NCI-H510A (cell line): ENCODE measurements around the gene DCC.

ENCODE experiments used
- DNase-seq: peaks from one replicate; lab custom pipeline; 2025; lab: John Stamatoyannopoulos, UW

Gene DCC

DNA sequence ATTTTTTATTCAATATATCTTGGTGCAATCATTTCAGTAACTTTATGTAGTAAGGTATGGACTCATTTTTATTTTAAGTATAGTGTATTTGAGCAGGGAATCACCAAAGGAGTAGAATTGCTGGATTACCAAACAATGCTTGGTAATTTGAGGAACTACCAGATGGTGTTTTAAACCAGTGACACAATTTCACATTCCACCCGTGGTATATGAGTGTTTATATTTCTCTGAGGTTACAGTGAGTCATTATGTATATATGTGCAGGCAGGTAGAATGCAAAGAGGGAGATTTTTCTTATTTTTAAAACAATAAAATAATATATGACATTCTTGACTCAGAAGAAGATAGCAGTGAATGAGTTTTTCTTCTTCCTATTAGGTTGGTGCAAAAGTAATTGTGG is 596.9 kb downstream of the DCC start:
- no peak for DNase-seq

DNA sequence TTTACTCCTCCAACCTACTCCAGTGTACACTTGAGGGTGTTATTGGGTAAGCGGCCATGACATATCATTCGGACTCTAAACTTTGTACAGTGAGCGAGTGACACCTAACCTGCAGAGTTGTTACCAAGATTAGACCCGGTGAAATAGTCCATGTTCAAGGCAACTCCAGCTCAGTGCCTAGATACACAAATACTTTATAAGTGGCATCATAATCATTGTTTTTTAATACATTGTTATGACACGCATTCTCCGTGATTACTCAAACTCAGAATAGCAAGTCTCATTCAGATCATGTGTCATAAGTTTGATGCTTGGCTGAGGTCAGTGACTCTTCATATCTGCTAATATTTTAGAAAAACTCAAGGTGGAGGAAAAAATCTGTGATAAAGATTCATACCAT is 597.8 kb downstream of the DCC start:
- DNase-seq = no peak

DNA sequence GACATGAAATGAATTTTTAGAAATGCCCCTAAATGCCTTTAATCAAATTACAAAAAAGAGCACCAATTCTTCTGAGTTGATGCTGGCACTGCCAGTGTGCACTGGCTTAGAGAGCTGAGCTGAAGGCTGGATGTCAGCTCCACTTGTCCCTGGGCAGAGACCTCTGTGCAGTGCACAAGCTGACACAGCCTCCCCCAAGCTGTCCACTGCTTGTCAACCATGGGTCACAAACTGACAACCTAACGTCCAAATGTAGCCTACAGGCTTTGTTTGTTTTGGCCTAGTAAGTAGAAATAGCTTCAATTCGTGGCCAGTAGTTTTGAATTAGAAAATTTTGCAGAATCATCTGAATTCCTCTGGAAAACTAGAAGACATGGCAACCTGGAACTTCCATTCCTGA is 605.6 kb downstream of the DCC start:
- DNase-seq = no peak

DNA sequence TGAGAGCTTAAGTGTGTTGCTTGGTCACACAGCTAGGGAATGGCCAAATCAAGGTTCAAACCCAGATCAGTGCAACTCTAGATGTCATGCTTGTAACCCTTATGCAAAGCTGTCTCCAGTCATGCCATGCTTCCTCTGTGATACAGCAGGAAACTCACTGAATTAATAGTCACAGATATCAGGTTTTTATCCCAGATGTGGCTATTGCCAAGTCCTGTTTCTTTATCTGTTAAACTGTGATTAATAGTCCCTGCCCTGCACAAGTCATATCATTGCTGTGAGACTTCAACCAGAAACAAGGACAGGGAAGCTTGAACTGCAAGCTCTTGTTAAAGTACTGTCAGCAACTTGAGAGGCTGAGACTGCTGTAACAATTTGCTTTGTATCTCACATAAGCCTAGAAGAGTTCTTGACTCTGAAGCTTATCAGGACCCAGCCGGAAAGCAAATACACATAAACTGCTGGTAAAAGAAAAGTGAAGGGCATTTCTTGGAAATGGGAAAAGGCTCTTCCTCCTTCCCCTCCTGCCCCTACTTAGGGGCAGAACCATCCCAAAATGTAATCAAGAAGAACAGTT is 609.0 kb downstream of the DCC start:
- DNase-seq = no peak

DNA sequence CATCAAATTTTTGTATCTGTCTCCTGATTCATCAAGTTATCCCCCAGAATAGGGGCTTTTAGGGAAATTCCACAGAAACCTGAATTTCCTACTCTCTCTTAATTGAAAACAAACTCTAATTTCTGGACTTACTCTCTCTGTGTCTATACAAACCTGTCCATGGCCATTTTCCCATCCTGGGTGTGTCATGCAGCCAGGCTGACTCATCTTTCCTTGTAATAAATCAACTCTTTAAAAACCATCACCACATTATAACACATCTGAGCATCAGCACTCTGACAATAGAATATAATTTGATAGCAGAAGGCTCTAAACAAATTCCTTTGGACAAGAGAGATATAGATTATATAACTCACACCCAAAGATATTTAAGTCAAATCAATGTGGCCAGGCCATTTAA is 610.2 kb downstream of the DCC start:
- no peak for DNase-seq

DNA sequence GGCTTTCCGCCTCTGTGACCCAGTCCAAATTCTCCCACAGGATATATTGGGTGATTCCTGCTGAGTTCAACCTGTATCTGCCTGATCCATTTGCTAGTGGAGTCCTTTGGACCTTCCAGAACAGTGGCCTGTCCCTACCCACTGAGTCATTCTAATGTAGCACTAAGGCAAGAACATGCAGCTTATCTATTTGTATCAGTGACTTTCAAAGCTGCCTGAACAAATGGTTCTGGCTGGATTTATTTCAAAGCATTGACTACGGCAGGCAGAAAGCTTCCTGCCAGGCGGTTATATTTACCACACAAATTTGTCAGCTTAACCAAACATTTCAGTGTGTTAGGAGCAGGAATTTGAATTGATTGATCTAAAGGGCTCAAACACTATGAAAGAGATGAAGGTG is 613.4 kb downstream of the DCC start:
- DNase-seq = no peak

DNA sequence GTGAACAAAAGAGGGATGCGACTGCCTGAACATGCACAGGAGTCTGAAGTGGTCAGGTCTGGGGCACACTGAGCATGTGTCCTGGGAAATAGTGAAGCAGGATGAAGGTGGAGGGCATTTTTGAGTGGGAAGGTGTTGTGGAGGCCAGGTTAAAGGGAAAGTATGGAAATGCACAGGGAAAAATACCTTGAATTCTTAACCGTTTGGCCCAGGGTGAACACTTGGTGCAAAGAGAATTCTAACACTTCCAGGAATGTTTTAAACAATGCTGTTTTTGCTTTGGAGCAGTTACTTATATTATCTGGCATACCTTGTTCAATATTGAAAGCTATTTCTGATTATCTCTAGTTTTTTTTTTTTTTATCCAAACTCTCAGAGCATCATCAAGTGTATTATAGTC is 623.5 kb downstream of the DCC start:
- no peak for DNase-seq

DNA sequence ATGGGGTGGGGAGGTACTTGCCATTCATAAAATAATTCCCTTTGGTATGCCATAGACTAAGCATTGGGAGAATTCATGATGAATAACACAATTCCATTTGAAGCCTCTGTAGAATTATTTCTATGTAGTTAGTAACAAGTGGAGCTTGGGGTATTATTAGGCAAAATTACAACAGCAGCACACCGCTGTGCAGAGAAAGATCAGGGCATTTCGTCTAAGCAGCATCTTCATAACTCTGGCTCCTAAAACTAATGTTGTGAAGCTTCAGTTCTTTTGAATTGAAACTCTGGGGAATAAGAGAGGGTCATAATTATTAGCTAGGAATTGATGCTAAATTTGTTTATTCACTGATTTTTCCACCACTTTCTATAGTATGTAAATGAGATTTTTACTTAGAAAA is 630.7 kb downstream of the DCC start:
- no peak for DNase-seq

DNA sequence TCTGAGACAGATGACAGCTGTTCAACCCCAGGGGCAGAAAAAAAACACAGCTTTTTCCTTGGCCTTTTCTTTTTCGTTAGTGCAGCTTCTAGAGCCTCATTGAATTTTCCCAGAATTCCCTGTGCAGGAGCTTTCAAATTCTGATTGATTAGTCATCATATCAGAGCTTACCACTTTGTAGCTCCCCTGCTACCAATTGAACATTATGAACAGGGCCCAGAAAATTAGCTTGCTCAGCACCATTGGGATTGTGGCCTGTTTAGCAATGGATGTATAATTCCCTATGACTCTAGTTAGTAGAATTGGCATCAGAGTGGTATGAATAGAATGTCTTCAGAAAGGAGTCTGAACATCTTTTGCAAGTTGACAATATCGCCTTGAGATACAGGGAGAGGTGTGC is 631.1 kb downstream of the DCC start:
- DNase-seq = no peak

DNA sequence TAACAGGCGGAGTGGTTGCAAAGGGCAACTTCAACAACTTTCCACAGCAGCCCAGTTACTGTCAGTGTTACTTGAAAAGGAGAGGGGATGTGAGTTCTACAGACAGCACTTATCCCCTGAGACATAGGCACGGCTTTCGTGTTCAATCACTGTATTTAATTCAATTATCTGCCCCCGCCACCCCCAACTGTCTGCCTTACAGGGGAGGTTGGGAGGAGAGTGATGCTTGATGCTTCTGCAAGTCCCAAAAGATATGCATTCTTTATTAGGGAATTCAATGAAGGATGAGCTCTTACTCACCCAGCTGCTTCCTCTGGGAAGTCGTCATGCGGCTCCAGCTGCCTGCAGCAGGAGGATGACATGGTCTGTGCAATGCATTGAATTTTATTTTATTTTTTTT is 639.9 kb downstream of the DCC start:
- no peak for DNase-seq

DNA sequence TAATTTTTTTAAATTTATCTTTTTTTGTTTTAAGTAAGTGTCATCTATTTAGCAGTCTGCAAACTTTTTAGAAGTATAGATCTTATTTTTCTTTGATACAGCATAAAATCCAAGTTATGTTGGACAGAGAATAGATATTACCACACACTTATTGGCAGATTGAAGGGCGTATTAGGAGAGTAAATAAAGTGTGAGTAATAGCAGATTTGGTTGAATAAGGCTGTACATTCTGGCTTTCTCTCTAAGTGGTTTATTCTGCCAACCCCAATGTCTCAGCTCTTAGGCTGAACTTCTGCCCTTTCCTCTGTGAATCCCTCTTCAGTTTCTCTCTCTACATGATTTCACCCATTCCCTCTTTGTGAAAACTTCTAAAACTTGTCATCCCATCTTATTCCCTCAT is 651.2 kb downstream of the DCC start:
- DNase-seq = no peak

DNA sequence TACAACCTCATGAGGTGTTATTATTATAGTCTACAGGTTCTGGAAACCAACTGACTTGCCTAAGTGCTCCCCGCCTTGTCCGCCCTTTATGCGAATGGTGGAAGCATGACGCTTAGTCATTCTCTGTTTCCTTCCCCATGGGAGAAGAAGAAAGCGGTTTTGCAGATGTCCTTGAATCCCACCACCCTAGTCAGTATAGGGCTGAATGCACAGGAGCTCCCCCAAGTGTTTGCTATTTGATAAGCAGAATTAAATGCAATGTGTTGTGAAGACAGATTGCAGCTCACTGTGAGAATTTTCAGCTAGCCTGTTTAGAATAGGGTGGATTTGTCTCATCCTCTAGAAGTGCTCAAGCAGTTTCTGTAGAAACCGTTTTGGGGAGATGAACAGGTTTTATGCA is 652.0 kb downstream of the DCC start:
- no peak for DNase-seq

DNA sequence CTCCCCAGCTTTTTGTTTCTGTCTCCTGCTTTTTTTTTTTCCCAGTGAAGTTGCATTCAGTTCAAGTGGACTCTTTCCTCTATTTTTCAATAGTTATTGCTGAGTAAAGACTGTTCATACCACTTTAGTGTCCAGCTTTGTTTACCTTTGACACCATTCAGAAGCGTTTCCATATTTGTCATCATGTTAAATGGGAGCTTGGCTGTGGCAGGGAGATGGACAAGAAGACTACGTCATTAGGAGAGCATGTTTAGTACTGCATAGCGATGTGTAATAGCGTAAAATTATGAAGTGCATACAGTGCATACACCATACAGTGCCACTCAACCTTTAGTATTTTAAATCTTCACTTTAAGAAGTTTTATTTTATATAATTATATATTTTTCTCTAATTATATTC is 655.9 kb downstream of the DCC start:
- peak; percentile 67 for DNase-seq

DNA sequence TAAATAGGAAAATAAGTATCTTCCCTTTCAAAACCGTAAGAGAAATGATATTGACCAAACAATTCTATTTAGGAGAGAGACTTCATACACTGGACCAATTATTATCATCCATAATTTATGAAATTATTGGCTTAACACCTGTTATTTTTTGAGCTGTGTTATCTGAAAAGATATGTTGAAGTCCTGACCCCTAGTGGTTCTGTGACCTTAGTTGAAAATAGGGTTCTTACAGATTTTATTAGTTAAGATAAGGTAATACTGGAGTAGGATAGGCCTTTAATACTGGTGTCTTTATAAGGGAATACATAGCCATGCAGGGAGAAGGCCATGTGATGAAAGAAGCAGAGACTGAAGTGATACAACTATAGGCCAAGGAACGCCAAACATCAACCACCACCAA is 659.6 kb downstream of the DCC start:
- no peak for DNase-seq

DNA sequence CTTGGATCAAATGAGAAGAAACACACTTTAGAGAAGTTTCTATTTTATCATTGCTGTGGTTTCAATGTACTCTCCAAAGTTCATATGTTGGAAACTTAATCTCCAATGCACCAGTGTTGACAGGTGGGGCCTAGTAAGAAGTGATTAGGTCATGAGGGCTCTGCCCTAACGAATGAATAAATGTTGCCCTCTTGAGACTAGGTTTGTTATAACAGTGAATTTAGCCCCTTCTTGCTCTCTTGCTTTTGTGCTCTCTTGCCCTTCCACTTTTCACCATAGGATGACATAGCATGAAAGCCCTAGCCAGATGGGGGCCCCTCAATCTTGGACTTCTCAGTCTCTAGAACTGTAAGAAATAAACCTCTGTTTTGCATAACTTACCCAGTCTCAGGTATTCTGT is 664.8 kb downstream of the DCC start:
- no peak for DNase-seq

DNA sequence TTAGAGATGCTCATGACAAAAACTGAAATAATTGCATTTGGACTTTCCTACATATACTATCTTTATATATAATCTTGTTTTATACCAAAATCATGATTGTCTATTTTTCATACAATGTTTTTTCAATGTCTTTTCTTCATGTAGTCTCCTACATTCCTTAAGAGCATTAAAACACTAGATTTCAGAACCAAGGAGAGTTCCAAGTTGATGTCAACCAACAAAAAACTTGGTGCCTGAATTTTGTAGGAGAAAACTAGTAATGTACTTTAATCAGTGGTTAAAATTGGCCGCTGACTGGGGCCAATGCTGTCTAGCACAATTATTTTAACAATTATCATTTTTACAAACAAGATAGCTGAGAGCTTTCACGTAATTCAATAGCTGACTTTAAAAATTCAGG is 678.8 kb downstream of the DCC start:
- no peak for DNase-seq

DNA sequence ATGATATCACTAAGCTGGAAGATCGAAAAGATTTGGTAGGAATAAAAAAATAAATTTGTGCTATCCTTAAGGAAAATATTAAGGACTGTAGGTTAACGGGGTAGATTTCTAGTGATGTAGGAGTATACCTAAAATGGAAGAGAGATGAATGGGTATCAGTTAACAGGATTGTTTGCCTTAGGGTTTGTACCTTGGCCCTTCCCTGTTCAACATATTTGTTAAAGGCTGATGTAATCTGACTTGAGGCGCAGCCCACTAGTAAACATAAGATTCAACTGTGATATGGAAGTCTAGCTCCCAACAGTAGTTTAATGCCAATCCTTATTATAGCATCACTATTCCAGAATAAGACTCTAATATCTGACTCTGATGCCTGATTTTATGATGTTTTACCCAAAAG is 685.2 kb downstream of the DCC start:
- no peak for DNase-seq

DNA sequence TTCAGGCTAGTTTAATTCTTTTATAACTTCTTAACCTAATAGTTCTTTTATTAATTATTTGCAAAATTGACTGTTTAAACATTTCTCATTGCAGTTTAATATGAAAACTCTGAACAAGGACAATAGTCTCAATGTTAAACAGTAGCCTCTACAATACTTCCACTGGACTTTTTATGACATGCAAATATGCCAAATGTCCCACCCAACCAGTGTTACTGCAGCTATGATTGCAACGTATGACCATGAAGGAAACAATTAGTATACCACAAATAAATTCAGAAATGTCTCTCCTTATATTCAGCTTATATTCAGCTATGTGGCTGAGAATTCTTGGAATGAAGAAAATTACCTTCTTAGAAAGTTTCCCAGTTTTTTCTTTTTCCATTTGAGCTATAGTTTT is 688.6 kb downstream of the DCC start:
- no peak for DNase-seq

DNA sequence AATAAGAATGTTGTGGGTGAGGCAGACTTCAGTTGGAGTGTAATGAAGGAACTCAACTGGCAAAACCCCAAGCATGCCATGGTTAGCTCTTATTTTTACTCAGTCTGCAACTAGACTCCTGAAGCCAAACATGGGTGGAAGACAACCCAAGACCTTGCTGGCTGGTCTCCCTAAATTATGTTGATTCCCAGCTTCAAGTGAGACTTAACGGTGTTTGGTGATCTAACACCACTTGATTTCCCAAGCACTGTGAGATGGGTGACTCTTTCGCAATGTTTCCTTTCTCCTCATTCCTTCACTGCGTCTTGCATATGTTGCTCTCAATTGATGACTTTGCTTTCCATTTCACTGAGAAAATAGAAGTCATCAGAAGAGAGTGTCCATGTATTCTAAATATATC is 693.1 kb downstream of the DCC start:
- no peak for DNase-seq

DNA sequence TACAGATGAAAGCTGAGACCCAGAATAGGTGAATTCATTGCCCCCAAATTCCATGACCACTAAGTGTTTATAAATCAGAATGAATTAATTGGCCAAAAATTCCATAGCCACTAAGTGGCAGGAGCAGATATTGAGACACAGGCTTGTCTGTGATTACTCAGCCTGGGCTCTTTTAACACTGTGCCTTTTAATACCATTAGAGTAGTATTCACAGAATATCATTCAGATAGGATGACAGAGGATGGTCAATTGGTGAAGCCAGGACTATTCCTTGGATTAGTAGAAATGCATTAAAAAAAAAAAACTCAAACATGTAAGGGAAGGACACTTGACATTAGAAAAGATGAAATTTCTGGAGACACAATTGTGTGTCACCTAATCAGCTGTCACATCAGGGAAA is 698.6 kb downstream of the DCC start:
- DNase-seq = no peak

DNA sequence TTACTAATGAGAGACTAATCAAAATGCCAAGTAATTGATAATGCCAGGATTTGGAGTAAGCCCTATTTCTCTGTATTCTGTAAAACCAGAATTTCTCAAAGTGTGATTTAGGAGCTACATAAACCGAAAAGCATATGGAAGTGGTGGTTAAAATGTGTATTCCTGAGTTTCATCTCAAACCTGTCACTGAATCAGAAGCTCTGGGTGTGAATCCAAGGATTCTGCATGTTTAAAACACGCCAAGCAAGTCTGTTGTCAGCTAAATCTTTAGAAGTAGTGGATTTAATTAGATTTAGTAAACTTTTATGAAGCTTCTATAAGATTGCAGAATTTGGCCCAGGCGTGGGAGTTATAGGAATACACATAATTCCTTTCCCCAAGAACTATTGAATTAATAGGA is 700.3 kb downstream of the DCC start:
- DNase-seq = no peak

DNA sequence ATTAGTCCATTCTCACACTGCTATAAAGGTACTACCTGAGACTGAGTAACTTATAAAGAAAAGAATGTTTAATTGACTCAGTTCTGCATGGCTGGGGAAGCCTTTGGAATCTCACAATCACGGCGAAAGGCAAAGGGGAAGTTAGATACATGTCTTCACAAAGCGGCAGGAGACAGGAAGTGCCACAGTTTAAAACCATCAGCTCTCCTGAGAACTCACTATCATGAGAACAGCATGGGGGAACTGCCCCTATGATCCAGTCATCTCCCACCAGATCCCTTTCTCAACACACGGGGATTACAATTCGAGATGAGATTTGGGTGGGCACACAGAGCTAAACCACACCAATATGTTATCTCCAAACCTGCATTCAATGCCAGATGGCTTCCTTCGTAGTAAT is 716.1 kb downstream of the DCC start:
- no peak for DNase-seq

DNA sequence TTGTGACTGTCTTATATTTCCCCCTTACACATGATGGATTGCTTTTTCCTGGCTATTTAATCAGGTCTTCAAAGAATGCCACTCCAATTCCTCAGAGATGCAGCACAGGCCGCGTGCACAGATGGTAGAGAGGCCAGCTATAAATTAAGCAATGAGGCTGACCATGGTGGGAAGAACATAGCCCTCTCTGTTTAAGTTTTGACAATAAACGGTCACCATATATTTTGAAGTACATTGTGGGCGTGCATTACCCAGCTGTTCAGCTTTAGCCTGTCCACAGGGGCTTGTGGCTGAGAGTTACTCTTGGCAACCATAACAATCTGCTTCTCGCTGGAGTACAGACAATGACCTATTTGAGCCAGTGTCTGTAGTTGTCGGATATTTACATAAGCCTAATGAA is 730.8 kb downstream of the DCC start:
- DNase-seq = peak; percentile 9

DNA sequence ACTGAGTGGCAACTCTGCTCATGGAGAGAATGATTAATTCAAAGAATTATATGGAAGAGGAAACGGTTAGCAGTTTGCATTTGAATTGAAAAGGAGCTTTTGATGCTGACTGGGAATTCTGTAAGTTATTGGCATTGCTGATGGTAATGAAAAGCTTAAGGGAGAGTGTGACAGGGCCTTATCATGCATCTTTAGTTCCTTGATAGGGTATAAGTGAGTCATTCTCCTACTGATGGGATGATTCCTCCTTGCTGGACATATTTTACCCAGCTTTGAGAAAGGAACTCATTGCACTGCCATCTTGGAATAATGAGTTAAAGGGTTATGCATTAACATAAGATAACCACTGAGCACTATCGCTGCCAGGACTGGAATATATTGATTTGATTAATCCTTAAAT is 740.7 kb downstream of the DCC start:
- no peak for DNase-seq

DNA sequence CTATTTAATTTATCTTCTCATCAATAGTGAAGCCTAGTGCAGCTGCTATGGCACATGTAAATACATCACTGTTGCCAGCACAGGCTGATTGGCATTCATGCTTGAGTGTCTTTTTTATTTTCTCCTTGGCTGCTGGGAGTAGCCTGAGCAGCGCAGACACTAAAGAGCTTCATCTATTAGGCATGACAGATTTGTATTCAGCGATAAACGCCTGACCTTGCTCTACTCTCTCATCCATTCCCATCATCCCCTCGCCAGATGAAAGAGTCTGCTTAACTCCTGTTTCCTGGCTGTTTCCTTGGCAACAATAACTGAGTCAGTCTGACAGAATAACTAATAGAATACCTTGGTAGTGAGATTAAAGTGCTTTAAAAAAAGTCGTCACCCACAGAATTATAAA is 753.6 kb downstream of the DCC start:
- no peak for DNase-seq
